Activated CD4-positive, alpha-beta T cell treated with anti-CD3 and anti-CD28 coated beads for 24 hours (primary cell): ENCODE data around the gene ALG6.

Experiments used
- DNase-seq, 2 donors: peaks; one replicate each; pipeline ENCODE4 v3.0.0-alpha.2; 2020; ENCODE audit warnings: low read depth in 2 of 2

Gene ALG6

GRCh38 chr1:63367215-63368103 is at the start of gene ALG6:
Gene ALG6 (plus strand): TSS chr1:63367627. CDS start chr1:63370978, 3,351 bp downstream.
- peak; percentile 86 to 88 for DNase-seq

DNA sequence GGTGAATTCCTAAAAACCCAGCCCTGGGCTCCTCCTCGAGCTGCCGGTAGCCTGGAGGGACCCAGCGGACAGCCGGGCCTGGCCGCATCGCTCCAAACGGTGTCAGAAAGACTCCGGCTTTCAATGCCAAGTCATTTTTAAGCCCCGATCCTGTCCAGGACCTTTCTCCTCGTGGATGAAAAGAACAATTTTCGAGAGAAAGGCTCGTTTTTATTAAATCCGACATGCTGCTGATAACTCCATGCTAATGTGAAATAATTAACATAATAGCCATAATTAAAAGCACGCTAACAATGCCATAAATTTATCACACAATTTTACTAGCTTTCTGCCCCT is 49.6 kb upstream of the ALG6 start:
- no peak for DNase-seq

- DNase-seq = no peak
These were observed 49.0 kb upstream of the ALG6 start for GRCh38 chr1:63318201-63318979.

GRCh38 chr1:63319046-63320021 is 48.1 kb upstream of the ALG6 start:
- no peak for DNase-seq

- no peak for DNase-seq
These were observed 47.3 kb upstream of the ALG6 start for GRCh38 chr1:63320022-63320721.

DNA sequence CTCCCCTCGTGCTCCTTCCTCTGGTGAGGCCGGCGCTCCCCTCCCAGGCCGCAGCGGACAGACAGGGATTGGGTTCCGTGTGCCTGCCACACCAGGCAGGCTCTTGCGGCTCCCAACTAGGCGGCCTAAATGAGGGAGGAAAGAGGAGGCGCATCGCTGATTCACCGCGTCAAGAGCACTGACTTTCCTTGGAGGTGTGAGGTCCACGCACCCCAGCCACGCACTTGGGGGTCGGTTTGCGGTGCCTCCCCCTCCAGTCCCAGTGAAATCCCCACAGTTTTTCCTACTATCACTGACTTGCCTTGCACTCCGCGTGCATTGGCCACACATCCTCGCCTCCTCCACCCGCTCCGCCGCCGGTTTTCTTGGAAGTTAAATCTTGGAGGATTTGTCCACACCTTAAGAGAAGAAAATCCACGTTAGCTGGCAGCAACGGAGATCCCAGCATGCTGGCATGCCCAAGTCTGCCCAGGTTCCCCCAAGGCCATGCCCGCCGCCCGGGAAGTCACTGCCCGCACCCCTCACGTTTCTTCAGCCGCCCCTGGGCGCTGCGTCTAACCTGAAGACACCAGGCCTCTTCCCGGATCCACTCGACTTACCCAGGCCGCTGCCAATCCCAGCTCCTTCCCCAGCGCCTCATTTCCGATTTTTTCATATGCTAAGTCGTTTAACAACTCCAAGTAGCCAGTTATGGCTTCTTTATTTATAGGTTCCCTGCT is 46.2 kb upstream of the ALG6 start:
- DNase-seq = no peak

DNA sequence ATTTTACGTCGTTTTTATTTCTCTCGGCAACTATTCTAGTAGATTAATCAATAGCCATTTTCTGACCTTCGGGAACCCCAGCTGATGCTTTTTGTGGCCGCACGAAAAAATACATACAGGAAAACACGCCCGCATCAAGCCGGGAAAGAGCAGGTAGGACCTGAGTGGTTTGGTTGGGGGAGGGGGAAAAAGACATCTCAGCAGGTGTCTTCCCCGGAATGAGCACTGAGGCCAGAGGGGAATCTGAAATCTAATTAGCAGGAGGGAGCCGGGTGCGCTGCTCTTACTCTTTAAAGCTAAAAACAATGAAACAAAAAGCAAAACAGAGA is 45.7 kb upstream of the ALG6 start:
- DNase-seq = no peak

DNA sequence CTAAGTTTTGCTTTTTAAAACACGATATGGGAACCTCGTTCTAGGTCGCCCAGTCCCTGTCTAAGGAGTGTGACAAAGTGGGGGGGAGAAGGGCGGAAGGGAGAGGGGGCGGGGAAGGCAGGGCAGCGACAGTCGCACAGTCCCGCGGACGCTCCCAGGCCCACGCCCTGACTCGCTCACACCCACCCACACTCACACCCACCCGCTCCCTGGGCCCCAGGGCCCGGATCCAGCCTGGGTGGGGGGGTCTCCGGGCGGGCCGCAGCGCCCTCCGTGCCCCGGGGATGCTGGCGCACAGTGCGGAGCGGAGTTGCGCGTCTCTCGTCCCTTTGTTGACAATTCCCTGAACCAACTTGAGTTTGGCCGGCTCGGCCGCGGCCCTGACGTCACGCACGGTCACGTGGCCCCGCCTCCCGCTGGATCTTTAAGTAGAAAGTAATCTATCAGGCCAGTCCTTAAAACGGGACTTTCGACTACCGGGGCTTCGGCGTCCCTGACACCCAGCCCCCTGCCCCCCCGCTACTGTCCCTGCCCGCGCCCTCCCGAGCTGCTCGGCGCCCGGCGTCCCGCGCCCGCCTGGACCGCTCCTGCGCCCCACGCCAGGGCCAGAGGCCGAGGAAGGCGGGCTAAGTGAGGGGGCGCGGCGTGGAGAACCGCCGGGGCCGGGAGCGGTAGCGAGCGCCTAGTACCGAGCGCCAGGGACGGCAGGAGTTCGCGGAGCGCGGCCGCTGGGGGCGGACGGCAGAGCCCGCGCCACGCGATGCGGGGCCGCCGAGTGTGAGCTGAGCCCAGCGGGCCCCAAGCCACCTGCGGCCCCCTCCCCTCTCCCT is 45.1 kb upstream of the ALG6 start, which contains the start of gene FOXD3:
Gene FOXD3, plus strand, starts transcription at position 454 of the 830 bp plus-strand sequence. CDS start 492 bp downstream, outside the sequence.
- no peak for DNase-seq

DNA sequence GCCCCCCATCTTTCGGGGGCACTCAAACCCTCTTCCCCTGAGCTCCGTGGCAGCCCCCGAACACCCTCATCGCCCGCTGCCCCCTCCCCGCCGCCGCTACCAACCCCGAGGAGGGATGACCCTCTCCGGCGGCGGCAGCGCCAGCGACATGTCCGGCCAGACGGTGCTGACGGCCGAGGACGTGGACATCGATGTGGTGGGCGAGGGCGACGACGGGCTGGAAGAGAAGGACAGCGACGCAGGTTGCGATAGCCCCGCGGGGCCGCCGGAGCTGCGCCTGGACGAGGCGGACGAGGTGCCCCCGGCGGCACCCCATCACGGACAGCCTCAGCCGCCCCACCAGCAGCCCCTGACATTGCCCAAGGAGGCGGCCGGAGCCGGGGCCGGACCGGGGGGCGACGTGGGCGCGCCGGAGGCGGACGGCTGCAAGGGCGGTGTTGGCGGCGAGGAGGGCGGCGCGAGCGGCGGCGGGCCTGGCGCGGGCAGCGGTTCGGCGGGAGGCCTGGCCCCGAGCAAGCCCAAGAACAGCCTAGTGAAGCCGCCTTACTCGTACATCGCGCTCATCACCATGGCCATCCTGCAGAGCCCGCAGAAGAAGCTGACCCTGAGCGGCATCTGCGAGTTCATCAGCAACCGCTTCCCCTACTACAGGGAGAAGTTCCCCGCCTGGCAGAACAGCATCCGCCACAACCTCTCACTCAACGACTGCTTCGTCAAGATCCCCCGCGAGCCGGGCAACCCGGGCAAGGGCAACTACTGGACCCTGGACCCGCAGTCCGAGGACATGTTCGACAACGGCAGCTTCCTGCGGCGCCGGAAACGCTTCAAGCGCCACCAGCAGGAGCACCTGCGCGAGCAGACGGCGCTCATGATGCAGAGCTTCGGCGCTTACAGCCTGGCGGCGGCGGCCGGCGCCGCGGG is 44.2 kb upstream of the ALG6 start:
- DNase-seq = no peak

DNA sequence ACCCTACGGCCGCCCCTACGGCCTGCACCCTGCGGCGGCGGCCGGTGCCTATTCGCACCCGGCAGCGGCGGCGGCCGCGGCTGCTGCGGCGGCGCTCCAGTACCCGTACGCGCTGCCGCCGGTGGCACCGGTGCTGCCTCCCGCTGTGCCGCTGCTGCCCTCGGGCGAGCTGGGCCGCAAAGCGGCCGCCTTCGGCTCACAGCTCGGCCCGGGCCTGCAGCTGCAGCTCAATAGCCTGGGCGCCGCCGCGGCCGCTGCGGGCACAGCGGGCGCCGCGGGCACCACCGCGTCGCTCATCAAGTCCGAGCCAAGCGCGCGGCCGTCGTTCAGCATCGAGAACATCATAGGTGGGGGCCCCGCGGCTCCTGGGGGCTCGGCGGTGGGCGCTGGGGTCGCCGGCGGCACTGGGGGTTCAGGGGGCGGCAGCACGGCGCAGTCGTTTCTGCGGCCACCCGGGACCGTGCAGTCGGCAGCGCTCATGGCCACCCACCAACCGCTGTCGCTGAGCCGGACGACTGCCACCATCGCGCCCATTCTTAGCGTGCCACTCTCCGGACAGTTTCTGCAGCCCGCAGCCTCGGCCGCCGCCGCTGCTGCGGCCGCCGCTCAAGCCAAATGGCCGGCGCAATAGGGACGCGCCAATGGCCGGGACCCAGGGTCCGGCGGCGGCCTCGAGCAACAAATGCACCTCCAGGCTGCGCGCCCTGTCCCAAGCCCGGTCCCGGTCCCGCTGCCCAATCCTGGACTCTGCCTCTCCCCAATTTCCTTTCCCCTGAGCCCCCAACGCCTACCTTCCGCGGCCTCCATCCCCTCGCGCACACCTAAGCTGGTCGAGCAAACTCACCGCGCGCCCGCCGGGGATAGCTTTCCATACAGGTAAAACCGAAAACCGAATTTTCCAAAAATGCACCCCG is 43.3 kb upstream of the ALG6 start:
- DNase-seq = no peak

GRCh38 chr1:63324779-63325119 is 42.7 kb upstream of the ALG6 start:
- DNase-seq = no peak

GRCh38 chr1:63325279-63325985 is 42.0 kb upstream of the ALG6 start:
- no peak for DNase-seq

DNA sequence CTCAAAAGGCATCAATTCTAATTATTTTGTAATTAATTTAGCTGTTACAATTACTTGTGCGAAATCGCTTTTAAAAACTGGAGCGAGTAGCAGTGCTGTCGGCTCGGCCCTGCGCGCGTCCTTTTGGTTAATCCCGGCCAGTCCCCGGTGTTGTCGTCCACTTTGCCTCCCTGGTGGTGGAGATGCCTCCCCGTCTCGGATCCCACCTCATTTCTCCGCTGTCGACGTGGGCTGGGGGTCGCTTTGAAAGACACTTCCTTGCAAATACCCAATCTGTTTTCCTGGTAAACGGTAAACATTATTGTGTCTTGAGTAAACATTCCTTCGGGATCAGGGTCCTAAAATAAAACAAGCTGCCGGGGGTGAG is 41.3 kb upstream of the ALG6 start:
- no peak for DNase-seq

- no peak for DNase-seq
These were observed 40.7 kb upstream of the ALG6 start for GRCh38 chr1:63326473-63327380.

DNA sequence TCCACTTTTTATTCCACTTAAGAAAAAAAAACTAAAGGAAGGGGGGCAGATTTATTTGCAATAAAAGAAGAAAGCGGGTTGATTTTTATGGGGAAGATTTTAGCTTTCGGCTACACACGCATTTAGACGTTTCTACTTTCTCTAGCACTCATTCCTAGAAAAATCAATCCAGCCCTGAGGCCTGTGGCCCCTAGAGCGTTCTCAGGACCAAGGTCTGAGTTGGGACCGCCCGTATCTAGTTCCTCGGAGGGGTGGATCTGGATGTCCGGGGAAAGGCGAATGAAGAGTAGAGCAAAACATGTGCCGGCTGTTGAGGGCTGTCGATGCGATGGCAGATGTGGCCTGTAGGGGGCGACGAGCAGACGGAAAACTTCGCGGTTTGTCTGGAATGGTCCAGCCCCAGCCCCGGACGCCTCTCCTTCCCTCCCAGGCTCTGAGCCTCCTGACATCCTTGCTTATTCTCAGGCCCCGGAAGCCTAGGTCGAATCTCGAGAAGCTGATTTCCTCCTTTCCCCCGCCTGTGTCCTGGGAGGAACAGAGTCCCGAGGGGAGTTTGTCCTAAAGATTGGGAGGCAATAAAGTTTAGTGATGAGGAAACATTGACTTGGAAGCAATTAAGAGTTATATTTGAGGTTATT is 39.9 kb upstream of the ALG6 start:
- DNase-seq = peak in 1 of 2 donors; percentile 48
